Caco-2 (cell line): Measurements from ENCODE around the gene GAL3ST3. TPM values are rescaled to one million over a fixed set of nuclear protein-coding genes. Genes with fewer than 3 reads are reported as not detected.

Experiments used
- BruUV-seq: library from RNA; stranded (reverse); fragments of 400-500 nt; replicated peaks from 2 replicates; lab custom pipeline; 2021; lab: Mats Ljungman, UMichigan
- CTCF ChIA-PET: fragments of 300-600 bp; sonication (Branson Sonifier 250); formaldehyde crosslinking; loops from one replicate; lab custom pipeline; 2022; ENCODE audit warnings: antibody characterized with exemption; lab: Charles Lee
- POLR2A ChIA-PET: fragments of 300-600 bp; sonication (Branson Sonifier 250); formaldehyde crosslinking; loops from one replicate; lab custom pipeline; 2022; ENCODE audit warnings: antibody characterized with exemption; lab: Charles Lee
- DNase-seq, 2 experiments: peaks; one replicate each; pipeline versions ENCODE4 v3.0.0 to v3.0.0-alpha.2; 2020 to 2022
- H3K27me3 ChIP-seq: replicated peaks from 2 replicates; pipeline ENCODE4 v1.6.0; 2011; ENCODE audit warnings: low read length; ENCODE audit not compliant: control insufficient read depth, insufficient read depth
- H3K36me3 ChIP-seq: 2 replicates; pipeline ENCODE4 v1.5.1; 2011; ENCODE audit warnings: low read length; ENCODE audit not compliant: control insufficient read depth, insufficient read depth
- H3K4me1 ChIP-seq: fragments of 250-450 bp; sonication (Bioruptor Pico); 2 replicates; pipeline ENCODE4 v1.5.1; 2020; ENCODE audit warnings: mild to moderate bottlenecking
- H3K4me3 ChIP-seq: 2 replicates; pipeline ENCODE4 v1.5.1; 2011; ENCODE audit warnings: low read depth, mild to moderate bottlenecking, control low read depth, low read length
- H3K9me3 ChIP-seq: fragments of 250-450 bp; sonication (Bioruptor Pico); 2 replicates; pipeline ENCODE4 v1.5.1; 2020; ENCODE audit warnings: mild to moderate bottlenecking, moderate library complexity
- H3K27ac Mint-ChIP-seq: one replicate; pipeline ENCODE4 v1.8.0; 2022; ENCODE audit warnings: mixed read lengths; ENCODE audit not compliant: unreplicated experiment
- H3K27me3 Mint-ChIP-seq: one replicate; pipeline ENCODE4 v1.8.0; 2022; ENCODE audit warnings: mixed read lengths; ENCODE audit not compliant: insufficient read depth, unreplicated experiment
- H3K36me3 Mint-ChIP-seq: one replicate; pipeline ENCODE4 v1.8.0; 2022; ENCODE audit warnings: mild to moderate bottlenecking, mixed read lengths; ENCODE audit not compliant: insufficient read depth, unreplicated experiment
- H3K4me1 Mint-ChIP-seq: one replicate; pipeline ENCODE4 v1.8.0; 2022; ENCODE audit warnings: low read depth, mixed read lengths; ENCODE audit not compliant: unreplicated experiment
- H3K4me3 Mint-ChIP-seq: one replicate; pipeline ENCODE4 v1.8.0; 2022; ENCODE audit warnings: mild to moderate bottlenecking, moderate library complexity, mixed read lengths; ENCODE audit not compliant: unreplicated experiment
- H3K9me3 Mint-ChIP-seq: one replicate; pipeline ENCODE4 v1.8.0; 2022; ENCODE audit warnings: mixed read lengths; ENCODE audit not compliant: unreplicated experiment
- CTCF ChIP-seq, 2 experiments: fragments of 200-600 bp in 1 of 2; IDR thresholded peaks; 1 replicate in 1 of 2; 2 replicates in 1 of 2; pipeline versions ENCODE4 v1.5.1 to v1.8.0; 2011 to 2022; ENCODE audit warnings: antibody characterized with exemption in 1 of 2, control low read depth in 1 of 2, inconsistent platforms in 1 of 2, low read depth in 1 of 2, low read length in 1 of 2, mild to moderate bottlenecking in 1 of 2, moderate library complexity in 1 of 2; ENCODE audit not compliant: insufficient read depth in 1 of 2, severe bottlenecking in 1 of 2, unreplicated experiment in 1 of 2
- intact Hi-C: fragments of 100-400 bp; cut with micrococcal nuclease; formaldehyde crosslinking; loops from one replicate; pipeline ENCODE4 v1.10.0; 2022; ENCODE audit not compliant: unreplicated experiment
- total RNA-seq: library from RNA; stranded (reverse); gene quantifications from 2 replicates; pipeline ENCODE4 v1.2.3, GENCODE V29; 2022

Gene GAL3ST3
- total RNA-seq, 1 experiment from 2014 or later = not detected

GRCh38 chr11:66020618-66021357 is 28.2 kb downstream of the GAL3ST3 start:
- no peaks in the 10 kb centered on the region for H3K36me3 Mint-ChIP-seq

GRCh38 chr11:66020212-66020611 is 28.7 kb downstream of the GAL3ST3 start:
- TF ChIP-seq CTCF (IDR thresholded peaks at IDR 0.05; ENCODE audit: insufficient read depth in 1 of 2, low read depth in 1 of 2, low read length in 1 of 2, severe bottlenecking in 1 of 2, unreplicated experiment in 1 of 2) = no peak
- ChIA-PET POLR2A (interaction anchor here (0.6 kb wide), 1 partner anchor 33 kb away, joined by 3 read pairs; no protein-coding TSS in a partner anchor), CTCF (interaction anchor here (0.6 kb wide), 1 partner anchor 8 kb away, joined by 3 read pairs; no protein-coding TSS in a partner anchor)
- H3K4me3 Mint-ChIP-seq = no peak overlapping the region
- Histone ChIP-seq H3K27me3 (no peaks in the 10 kb centered on the region), H3K36me3 (no peaks in the 10 kb centered on the region), H3K4me3 (no peak overlapping the region), H3K9me3 (no peaks in the 10 kb centered on the region), H3K4me1 (no peaks in the 10 kb centered on the region)
- H3K27ac Mint-ChIP-seq = no peak overlapping the region
- BruUV-seq = no TSS peak
- no peaks in the 10 kb centered on the region for H3K4me1 Mint-ChIP-seq
- H3K27me3 Mint-ChIP-seq = peaks cover 3% of the 10 kb centered on the region
- DNase-seq = no peak
- intact Hi-C loops = no loop called here
- no peaks in the 10 kb centered on the region for H3K9me3 Mint-ChIP-seq
- H3K36me3 Mint-ChIP-seq = no peaks in the 10 kb centered on the region

More at GRCh38 chr11:66020618-66021357, 28.2 kb downstream of the GAL3ST3 start:
- ChIA-PET CTCF (interaction anchor here (0.7 kb wide), 1 partner anchor 13 kb away, joined by 12 read pairs; no protein-coding TSS in a partner anchor), POLR2A (no interaction called here)
- no peaks in the 10 kb centered on the region for H3K27me3 ChIP-seq
- no peaks in the 10 kb centered on the region for H3K4me1 ChIP-seq
- no peaks in the 10 kb centered on the region for H3K9me3 ChIP-seq
- no peaks in the 10 kb centered on the region for H3K4me1 Mint-ChIP-seq
- no peaks in the 10 kb centered on the region for H3K36me3 ChIP-seq
- no peaks in the 10 kb centered on the region for H3K9me3 Mint-ChIP-seq
- no peak for DNase-seq
- no TSS peak for BruUV-seq
- intact Hi-C loops = no loop called here
- H3K4me3 ChIP-seq = no peak overlapping the region
- no peak overlapping the region for H3K27ac Mint-ChIP-seq
- no peak overlapping the region for H3K4me3 Mint-ChIP-seq
- TF ChIP-seq CTCF (IDR thresholded peaks at IDR 0.05; ENCODE audit: insufficient read depth in 1 of 2, low read depth in 1 of 2, low read length in 1 of 2, severe bottlenecking in 1 of 2, unreplicated experiment in 1 of 2) = no peak
- peaks cover 3% of the 10 kb centered on the region for H3K27me3 Mint-ChIP-seq

- H3K4me1 Mint-ChIP-seq = no peaks in the 10 kb centered on the region
- no peaks in the 10 kb centered on the region for H3K36me3 Mint-ChIP-seq
- H3K4me3 Mint-ChIP-seq = no peak overlapping the region
- intact Hi-C loops = no loop called here
- H3K36me3 ChIP-seq = no peaks in the 10 kb centered on the region
- H3K27me3 Mint-ChIP-seq = no peaks in the 10 kb centered on the region
- H3K9me3 Mint-ChIP-seq = no peaks in the 10 kb centered on the region
- H3K4me1 ChIP-seq = peaks cover 12% of the 10 kb centered on the region
- no peak overlapping the region for H3K4me3 ChIP-seq
- POLR2A ChIA-PET = no interaction called here
- no peak for DNase-seq
- BruUV-seq = no TSS peak
- H3K27ac Mint-ChIP-seq = no peak overlapping the region
- H3K27me3 ChIP-seq = no peaks in the 10 kb centered on the region
- no peak for TF ChIP-seq CTCF (IDR thresholded peaks at IDR 0.05; ENCODE audit: insufficient read depth in 1 of 2, low read depth in 1 of 2, low read length in 1 of 2, severe bottlenecking in 1 of 2, unreplicated experiment in 1 of 2)
- CTCF ChIA-PET = interaction anchor here (0.5 kb wide), 1 partner anchor 129 kb away, joined by 5 read pairs; the partner anchor contains the start of gene FIBP
- no peaks in the 10 kb centered on the region for H3K9me3 ChIP-seq
These were observed 31.6 kb downstream of the GAL3ST3 start for GRCh38 chr11:66017321-66017720.
